ENCODE measurements around the gene HSD11B2.

HSD11B2 gene

GRCh38 chr16:67456391-67457081 lies 25.6 kb downstream of the HSD11B2 start:
- H3K27ac ChIP-seq, result no peak overlapping the region
- TF ChIP-seq CTCF (IDR thresholded peaks at IDR 0.05) (peak; percentile 28), ZFX (IDR thresholded peaks at IDR 0.05; ENCODE audit: borderline replicate concordance) (no peak)

GRCh38 chr16:67457611-67458010 lies 26.7 kb downstream of the HSD11B2 start:
- TF ChIP-seq ZFX (IDR thresholded peaks at IDR 0.05; ENCODE audit: borderline replicate concordance) (no peak), CTCF (IDR thresholded peaks at IDR 0.05) (no peak)
- H3K27ac ChIP-seq, result no peak overlapping the region

- TF ChIP-seq CTCF (IDR thresholded peaks at IDR 0.05) (no peak), ZFX (IDR thresholded peaks at IDR 0.05; ENCODE audit: borderline replicate concordance) (no peak)
- no peak overlapping the region for H3K27ac ChIP-seq
Observed at GRCh38 chr16:67458121-67458641, 27.3 kb downstream of the HSD11B2 start.

- peak overlapping the region; percentile 8; the same call in 1 of the 2 replicates for H3K27ac ChIP-seq
Observed at GRCh38 chr16:67459066-67459860, 28.3 kb downstream of the HSD11B2 start.

GRCh38 chr16:67459861-67460150 lies 28.9 kb downstream of the HSD11B2 start:
- TF ChIP-seq ZFX (IDR thresholded peaks at IDR 0.05; ENCODE audit: borderline replicate concordance) (no peak), CTCF (IDR thresholded peaks at IDR 0.05) (no peak)

More at GRCh38 chr16:67459066-67459860, 28.3 kb downstream of the HSD11B2 start:
- TF ChIP-seq CTCF (IDR thresholded peaks at IDR 0.05), result no peak
- no peak for TF ChIP-seq ZFX (IDR thresholded peaks at IDR 0.05; ENCODE audit: borderline replicate concordance)

GRCh38 chr16:67460168-67460567 lies 29.2 kb downstream of the HSD11B2 start:
- H3K27ac ChIP-seq, result peak overlapping the region; percentile 8; the same call in 1 of the 2 replicates
- TF ChIP-seq ZFX (IDR thresholded peaks at IDR 0.05; ENCODE audit: borderline replicate concordance), result no peak
- TF ChIP-seq CTCF (IDR thresholded peaks at IDR 0.05), result no peak

More at GRCh38 chr16:67459861-67460150, 28.9 kb downstream of the HSD11B2 start:
- H3K27ac ChIP-seq, result peak overlapping the region; percentile 8; the same call in 1 of the 2 replicates

- TF ChIP-seq CTCF (IDR thresholded peaks at IDR 0.05) (no peak), ZFX (IDR thresholded peaks at IDR 0.05; ENCODE audit: borderline replicate concordance) (no peak)
- peak overlapping the region; percentile 82 for H3K27ac ChIP-seq
Observed at GRCh38 chr16:67460961-67461360, 30.0 kb downstream of the HSD11B2 start.

Data from 22Rv1 (cell line).